Liver (tissue), 9 donors: ENCODE measurements around the gene GIPC2. TPM values are rescaled to one million over a fixed set of nuclear protein-coding genes. Genes with fewer than 3 reads are reported as not detected.

Source experiments
- DNase-seq: peaks from one replicate; pipeline ENCODE4 v3.0.0-alpha.2; 2017; ENCODE audit warnings: low spot score
- H3K27ac ChIP-seq, 2 donors: one replicate each; pipeline ENCODE4 v1.7.0; 2013; ENCODE audit warnings: inconsistent platforms in 2 of 2, low read length in 2 of 2, control low read depth in 1 of 2, low read depth in 1 of 2, mild to moderate bottlenecking in 1 of 2
- H3K27me3 ChIP-seq, 4 donors: one replicate each; pipeline versions ENCODE4 v1.6.1 to v1.7.0; 2013; ENCODE audit warnings: low read length in 3 of 4, inconsistent platforms in 1 of 4, mild to moderate bottlenecking in 1 of 4, moderate library complexity in 1 of 4; ENCODE audit not compliant: control insufficient read depth in 4 of 4, insufficient read depth in 4 of 4
- H3K36me3 ChIP-seq, 4 donors: one replicate each; pipeline versions ENCODE4 v1.6.1 to v1.7.0; 2013; ENCODE audit warnings: low read length in 3 of 4, mild to moderate bottlenecking in 3 of 4, low read depth in 1 of 4, moderate library complexity in 1 of 4; ENCODE audit not compliant: control insufficient read depth in 4 of 4, insufficient read depth in 3 of 4
- H3K4me1 ChIP-seq, 4 donors: one replicate each; pipeline versions ENCODE4 v1.6.1 to v1.7.0; 2013; ENCODE audit warnings: low read length in 3 of 4, mild to moderate bottlenecking in 3 of 4, moderate library complexity in 1 of 4; ENCODE audit not compliant: control insufficient read depth in 4 of 4, insufficient read depth in 4 of 4
- H3K4me3 ChIP-seq, 3 donors: one replicate each; pipeline versions ENCODE4 v1.6.1 to v1.7.0; 2013; ENCODE audit warnings: low read length in 3 of 3, control low read depth in 1 of 3, low read depth in 1 of 3, mild to moderate bottlenecking in 1 of 3
- H3K9ac ChIP-seq, 2 donors: one replicate each; pipeline ENCODE4 v1.7.0; 2013; ENCODE audit warnings: low read length in 2 of 2, mild to moderate bottlenecking in 2 of 2, moderate library complexity in 2 of 2, control low read depth in 1 of 2, low read depth in 1 of 2
- H3K9me3 ChIP-seq, 4 donors: one replicate each; pipeline versions ENCODE4 v1.6.1 to v1.7.0; 2013; ENCODE audit warnings: low read length in 3 of 4; ENCODE audit not compliant: control insufficient read depth in 4 of 4
- CTCF ChIP-seq: fragments of 150-350 bp; IDR thresholded peaks from 2 replicates; pipeline ENCODE4 v1.5.1; 2017; ENCODE audit warnings: improper control_type of control experiment, low read depth, low read length; ENCODE audit not compliant: missing input control
- EGR1 ChIP-seq, 2 donors: IDR thresholded peaks; 2 replicates each; pipeline ENCODE4 v1.6.1; 2016 to 2018; ENCODE audit warnings: antibody characterized with exemption in 2 of 2, low read depth in 2 of 2
- FOXA1 ChIP-seq: IDR thresholded peaks from 2 replicates; pipeline ENCODE4 v1.6.1; 2016; ENCODE audit warnings: antibody characterized with exemption
- FOXA2 ChIP-seq: IDR thresholded peaks from 2 replicates; pipeline ENCODE4 v1.6.1; 2016; ENCODE audit warnings: antibody characterized with exemption
- GABPA ChIP-seq, 2 donors: IDR thresholded peaks in 1 of 2; conservative IDR thresholded peaks in 1 of 2; 2 replicates each; pipeline ENCODE4 v1.6.1; 2016; ENCODE audit warnings: antibody characterized with exemption in 2 of 2, mild to moderate bottlenecking in 1 of 2, moderate library complexity in 1 of 2
- HNF4A ChIP-seq, 2 donors: conservative IDR thresholded peaks; 2 replicates each; pipeline ENCODE4 v1.6.1; 2016; ENCODE audit warnings: antibody characterized with exemption in 2 of 2, mild to moderate bottlenecking in 2 of 2
- HNF4G ChIP-seq: IDR thresholded peaks from 2 replicates; pipeline ENCODE4 v1.6.1; 2016; ENCODE audit warnings: antibody characterized with exemption
- JUND ChIP-seq, 2 donors: IDR thresholded peaks; 2 replicates each; pipeline ENCODE4 v1.6.1; 2016; ENCODE audit warnings: antibody characterized with exemption in 2 of 2
- MAX ChIP-seq: IDR thresholded peaks from 2 replicates; pipeline ENCODE4 v1.6.1; 2016; ENCODE audit warnings: antibody characterized with exemption
- NR2F2 ChIP-seq: IDR thresholded peaks from 2 replicates; pipeline ENCODE4 v1.6.1; 2016; ENCODE audit warnings: antibody characterized with exemption
- RAD21 ChIP-seq, 2 donors: IDR thresholded peaks; 2 replicates each; pipeline ENCODE4 v1.6.1; 2016; ENCODE audit warnings: antibody characterized with exemption in 2 of 2, mild to moderate bottlenecking in 2 of 2
- REST ChIP-seq: IDR thresholded peaks from 2 replicates; pipeline ENCODE4 v1.6.1; 2016; ENCODE audit warnings: antibody characterized with exemption, mild to moderate bottlenecking
- RXRA ChIP-seq, 2 donors: IDR thresholded peaks; 2 replicates each; pipeline ENCODE4 v1.6.1; 2017 to 2018; ENCODE audit warnings: antibody characterized with exemption in 2 of 2, mild to moderate bottlenecking in 1 of 2
- TAF1 ChIP-seq: conservative IDR thresholded peaks from 2 replicates; pipeline ENCODE4 v1.6.1; 2016; ENCODE audit warnings: antibody characterized with exemption, mild to moderate bottlenecking
- YY1 ChIP-seq: IDR thresholded peaks from 2 replicates; pipeline ENCODE4 v1.6.1; 2016; ENCODE audit warnings: antibody characterized with exemption, mild to moderate bottlenecking
- WGBS: extraction: QIAGEN DNeasy Blood & Tissue Kit; methylation state at CpG from one replicate; pipeline ENCODE4 v1.1.7; 2013; 5-methylcytosine and 5-hydroxymethylcytosine counted together
- polyA plus RNA-seq, 2 donors: library from polyadenylated mRNA; stranded (reverse) in 1 of 2; unstranded in 1 of 2; fragments of 200-250 nt in 1 of 2; fragments of >200 nt in 1 of 2; fragmentation: Nextera tagmentation in 1 of 2; extraction: Ambion mirVana in 1 of 2; gene quantifications; one replicate each; pipeline versions ENCODE4 v1.2.1 to v1.2.3, GENCODE V29; 2013 to 2015
- total RNA-seq, 2 donors: library from RNA; depleted of rRNA; stranded (reverse); fragments of >200 nt; gene quantifications; one replicate each; pipeline ENCODE4 v1.2.3, GENCODE V29; 2014
- TF ChIP-seq, protein P1 (sequence below): IDR thresholded peaks from 2 replicates; pipeline ENCODE4 v1.6.1; 2016; ENCODE audit warnings: antibody characterized with exemption
- TF ChIP-seq, protein P2 (sequence below): IDR thresholded peaks from 2 replicates; pipeline ENCODE4 v1.6.1; 2016; ENCODE audit warnings: antibody characterized with exemption
- donor health status: healthy.
- donor health status: healthy.
- donor health status: healthy.
- donor health status: healthy.
- donor health status: healthy.

Gene GIPC2
- total and polyA plus RNA-seq, 4 donors, result 3.7 to 10.9 (median 6.4) TPM

- Histone ChIP-seq H3K4me1 (no peaks in the 10 kb centered on the region), H3K27me3 (no peaks in the 10 kb centered on the region), H3K9ac (no peak overlapping the region), H3K36me3 (no peaks in the 10 kb centered on the region), H3K9me3 (no peaks in the 10 kb centered on the region), H3K4me3 (no peak overlapping the region), H3K27ac (no peak overlapping the region)
- WGBS, result 73% methylated on average over 3 of the region's 3 CpGs
- DNase-seq, result no peak
- TF ChIP-seq MAX (no peak), EGR1 (IDR thresholded peaks at IDR 0.05; ENCODE audit: low read depth in 2 of 2) (no peak), HNF4G (no peak), JUND (IDR thresholded peaks at IDR 0.05) (no peak), REST (no peak), NR2F2 (no peak), HNF4A (conservative IDR thresholded peaks at IDR 0.05) (no peak), FOXA2 (no peak), RXRA (IDR thresholded peaks at IDR 0.05) (no peak), YY1 (no peak), TAF1 (no peak), FOXA1 (no peak), GABPA (IDR thresholded peaks at IDR 0.05 in 1 of 2, conservative IDR thresholded peaks at IDR 0.05 in 1 of 2) (no peak)
- TF ChIP-seq, protein P1, sequence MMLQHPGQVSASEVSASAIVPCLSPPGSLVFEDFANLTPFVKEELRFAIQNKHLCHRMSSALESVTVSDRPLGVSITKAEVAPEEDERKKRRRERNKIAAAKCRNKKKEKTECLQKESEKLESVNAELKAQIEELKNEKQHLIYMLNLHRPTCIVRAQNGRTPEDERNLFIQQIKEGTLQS, result no peak
- TF ChIP-seq, protein P2, sequence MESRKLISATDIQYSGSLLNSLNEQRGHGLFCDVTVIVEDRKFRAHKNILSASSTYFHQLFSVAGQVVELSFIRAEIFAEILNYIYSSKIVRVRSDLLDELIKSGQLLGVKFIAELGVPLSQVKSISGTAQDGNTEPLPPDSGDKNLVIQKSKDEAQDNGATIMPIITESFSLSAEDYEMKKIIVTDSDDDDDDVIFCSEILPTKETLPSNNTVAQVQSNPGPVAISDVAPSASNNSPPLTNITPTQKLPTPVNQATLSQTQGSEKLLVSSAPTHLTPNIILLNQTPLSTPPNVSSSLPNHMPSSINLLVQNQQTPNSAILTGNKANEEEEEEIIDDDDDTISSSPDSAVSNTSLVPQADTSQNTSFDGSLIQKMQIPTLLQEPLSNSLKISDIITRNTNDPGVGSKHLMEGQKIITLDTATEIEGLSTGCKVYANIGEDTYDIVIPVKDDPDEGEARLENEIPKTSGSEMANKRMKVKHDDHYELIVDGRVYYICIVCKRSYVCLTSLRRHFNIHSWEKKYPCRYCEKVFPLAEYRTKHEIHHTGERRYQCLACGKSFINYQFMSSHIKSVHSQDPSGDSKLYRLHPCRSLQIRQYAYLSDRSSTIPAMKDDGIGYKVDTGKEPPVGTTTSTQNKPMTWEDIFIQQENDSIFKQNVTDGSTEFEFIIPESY, result no peak
Measured at GRCh38 chr1:78176448-78176847, 130.7 kb downstream of the GIPC2 start.

- H3K36me3 ChIP-seq, result no peaks in the 10 kb centered on the region
- no peak overlapping the region for H3K4me3 ChIP-seq
- H3K9me3 ChIP-seq, result no peaks in the 10 kb centered on the region
- no peaks in the 10 kb centered on the region for H3K4me1 ChIP-seq
- no peaks in the 10 kb centered on the region for H3K27me3 ChIP-seq
- no peak for TF ChIP-seq CTCF
- TF ChIP-seq RXRA (IDR thresholded peaks at IDR 0.05), result no peak
- TF ChIP-seq RAD21 (IDR thresholded peaks at IDR 0.05), result no peak
- no peak for TF ChIP-seq JUND (IDR thresholded peaks at IDR 0.05)
- TF ChIP-seq, protein P2, result no peak
- no peak for TF ChIP-seq FOXA1
- TF ChIP-seq TAF1, result no peak
- H3K9ac ChIP-seq, result no peak overlapping the region
- WGBS, result 78% methylated on average over 3 of the region's 3 CpGs
- no peak overlapping the region for H3K27ac ChIP-seq
- DNase-seq, result no peak
Measured at GRCh38 chr1:78177708-78178270, 132.0 kb downstream of the GIPC2 start.
